ENCODE data around the gene ATP10A. TPM values are rescaled to one million over a fixed set of nuclear protein-coding genes. Genes with fewer than 3 reads are reported as not detected.

Gene ATP10A
- total and polyA plus RNA-seq, 2 experiments from 2014 or later = 0.75 to 0.77 TPM

DNA sequence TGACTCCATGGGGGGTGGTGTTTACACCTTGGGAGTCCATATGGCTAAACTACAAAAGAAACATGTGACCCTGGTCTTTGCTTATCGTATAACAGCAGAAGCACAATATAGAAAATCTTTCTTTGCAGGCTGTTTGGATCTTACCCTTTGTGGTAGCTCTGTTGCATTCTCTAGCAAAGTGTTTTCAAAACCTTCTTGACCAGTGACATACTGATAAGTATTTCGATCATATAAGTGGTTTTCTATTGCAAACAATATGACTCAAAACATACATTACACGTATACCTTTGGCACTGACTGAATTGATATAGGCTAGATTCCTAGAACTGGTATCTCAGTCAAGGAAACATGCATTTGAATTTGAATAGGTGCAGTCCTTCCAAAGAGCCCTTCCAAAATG, 24.7 kb upstream of the ATP10A start:
- H3K27me3 ChIP-seq = peaks cover 2% of the 10 kb centered on the region
- no peaks in the 10 kb centered on the region for H3K9me3 ChIP-seq (ENCODE audit: low read depth)
- H3K36me3 ChIP-seq (replicated peaks; ENCODE audit: insufficient read depth, low read depth) = no peaks in the 10 kb centered on the region
- no peaks in the 10 kb centered on the region for H3K79me2 ChIP-seq
- H3K9me2 ChIP-seq (replicated peaks; ENCODE audit: insufficient read depth) = no peaks in the 10 kb centered on the region
- no peak overlapping the region for H3K4me2 ChIP-seq
- no peak overlapping the region for H3K27ac ChIP-seq
- no peak for DNase-seq (ENCODE audit: low spot score)
- H2AFZ ChIP-seq = no peak overlapping the region
- H3K4me1 ChIP-seq (ENCODE audit: insufficient read depth) = no peaks in the 10 kb centered on the region
- TF ChIP-seq, protein P1, sequence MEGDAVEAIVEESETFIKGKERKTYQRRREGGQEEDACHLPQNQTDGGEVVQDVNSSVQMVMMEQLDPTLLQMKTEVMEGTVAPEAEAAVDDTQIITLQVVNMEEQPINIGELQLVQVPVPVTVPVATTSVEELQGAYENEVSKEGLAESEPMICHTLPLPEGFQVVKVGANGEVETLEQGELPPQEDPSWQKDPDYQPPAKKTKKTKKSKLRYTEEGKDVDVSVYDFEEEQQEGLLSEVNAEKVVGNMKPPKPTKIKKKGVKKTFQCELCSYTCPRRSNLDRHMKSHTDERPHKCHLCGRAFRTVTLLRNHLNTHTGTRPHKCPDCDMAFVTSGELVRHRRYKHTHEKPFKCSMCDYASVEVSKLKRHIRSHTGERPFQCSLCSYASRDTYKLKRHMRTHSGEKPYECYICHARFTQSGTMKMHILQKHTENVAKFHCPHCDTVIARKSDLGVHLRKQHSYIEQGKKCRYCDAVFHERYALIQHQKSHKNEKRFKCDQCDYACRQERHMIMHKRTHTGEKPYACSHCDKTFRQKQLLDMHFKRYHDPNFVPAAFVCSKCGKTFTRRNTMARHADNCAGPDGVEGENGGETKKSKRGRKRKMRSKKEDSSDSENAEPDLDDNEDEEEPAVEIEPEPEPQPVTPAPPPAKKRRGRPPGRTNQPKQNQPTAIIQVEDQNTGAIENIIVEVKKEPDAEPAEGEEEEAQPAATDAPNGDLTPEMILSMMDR (IDR thresholded peaks at IDR 0.05; ENCODE audit: poor library complexity) = no peak
- TF ChIP-seq EZH2 (IDR thresholded peaks at IDR 0.05; ENCODE audit: borderline replicate concordance) = no peak
- no peak for TF ChIP-seq EZH2phosphoT487 (IDR thresholded peaks at IDR 0.05; ENCODE audit: low read depth, severe bottlenecking, unreplicated experiment)
- WGBS (ENCODE audit: low lambda C conversion rate, missing lambda C conversion rate) = 80% methylated on average over 3 of the region's 3 CpGs
- H4K20me1 ChIP-seq (ENCODE audit: insufficient read depth, poor library complexity, severe bottlenecking) = no peaks in the 10 kb centered on the region
- no peak overlapping the region for H3K4me3 ChIP-seq

DNA sequence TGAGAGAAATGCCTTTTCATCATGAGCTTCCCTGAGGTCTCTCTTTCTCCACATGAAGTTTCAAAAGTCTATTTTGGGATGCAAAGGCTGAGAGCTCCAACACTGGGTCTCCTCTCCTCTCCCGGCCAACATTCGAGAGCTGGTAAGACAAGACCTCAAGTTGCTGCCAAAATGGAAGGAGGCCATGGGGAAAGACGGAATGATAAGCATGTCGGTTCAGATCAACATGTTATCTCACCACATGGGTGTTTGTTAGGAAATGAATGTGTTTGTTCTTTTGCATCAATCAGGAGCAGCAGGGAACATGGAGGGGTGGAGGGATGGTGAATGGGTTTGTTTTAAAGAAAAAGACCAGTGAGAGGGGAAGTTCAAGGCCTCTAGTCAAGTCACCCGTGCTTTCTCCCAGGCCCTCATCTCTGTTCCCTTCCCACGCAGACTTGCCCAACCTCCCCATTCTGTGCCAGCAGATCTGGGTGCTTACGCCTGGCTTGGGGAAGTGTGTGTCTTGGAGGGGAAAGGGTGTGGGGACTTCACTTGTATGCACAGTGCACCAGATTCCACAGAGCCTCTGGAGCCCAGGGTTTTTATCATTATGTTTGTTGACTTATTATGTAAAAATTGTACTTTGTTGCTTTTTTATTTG, 23.5 kb upstream of the ATP10A start:
- no peaks in the 10 kb centered on the region for H3K79me2 ChIP-seq
- H3K4me1 ChIP-seq (ENCODE audit: insufficient read depth) = peaks cover under 1% of the 10 kb centered on the region
- no peak overlapping the region for H3K4me3 ChIP-seq
- H3K4me2 ChIP-seq = no peak overlapping the region
- no peaks in the 10 kb centered on the region for H3K9me2 ChIP-seq (replicated peaks; ENCODE audit: insufficient read depth)
- no peak for DNase-seq (ENCODE audit: low spot score)
- 84% methylated on average over 7 of the region's 7 CpGs for WGBS (ENCODE audit: low lambda C conversion rate, missing lambda C conversion rate)
- no peaks in the 10 kb centered on the region for H3K36me3 ChIP-seq (replicated peaks; ENCODE audit: insufficient read depth, low read depth)
- H4K20me1 ChIP-seq (ENCODE audit: insufficient read depth, poor library complexity, severe bottlenecking) = no peaks in the 10 kb centered on the region
- H3K9me3 ChIP-seq (ENCODE audit: low read depth) = no peaks in the 10 kb centered on the region
- no peak overlapping the region for H2AFZ ChIP-seq
- TF ChIP-seq EZH2 (IDR thresholded peaks at IDR 0.05; ENCODE audit: borderline replicate concordance) (no peak), EZH2phosphoT487 (IDR thresholded peaks at IDR 0.05; ENCODE audit: low read depth, severe bottlenecking, unreplicated experiment) (no peak)
- TF ChIP-seq, protein P1 (IDR thresholded peaks at IDR 0.05; ENCODE audit: poor library complexity) = no peak
- H3K27ac ChIP-seq = no peak overlapping the region
- H3K27me3 ChIP-seq = peaks cover 2% of the 10 kb centered on the region

DNA sequence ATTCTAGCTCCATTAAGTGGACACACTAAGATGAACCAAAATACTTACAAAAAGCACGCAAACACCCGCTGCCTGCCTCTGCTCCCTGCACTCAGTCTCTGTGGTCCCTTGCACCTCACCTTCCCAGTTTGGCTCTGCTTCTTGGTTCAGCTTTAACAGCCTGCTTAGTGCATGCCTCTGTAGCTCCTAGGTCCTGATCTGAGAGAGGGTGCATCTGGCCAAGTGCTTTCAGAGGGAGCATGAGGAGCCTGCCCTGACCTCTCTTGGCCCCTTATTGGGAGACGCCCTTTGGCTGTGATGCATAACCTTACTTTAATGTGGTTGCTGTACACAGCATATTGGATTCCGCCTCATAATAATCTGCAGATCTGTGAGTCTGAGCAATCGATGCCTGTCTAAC, 21.2 kb upstream of the ATP10A start:
- H3K9me3 ChIP-seq (ENCODE audit: low read depth) = no peaks in the 10 kb centered on the region
- H3K4me3 ChIP-seq = no peak overlapping the region
- H3K36me3 ChIP-seq (replicated peaks; ENCODE audit: insufficient read depth, low read depth) = no peaks in the 10 kb centered on the region
- H3K27ac ChIP-seq = no peak overlapping the region
- H3K79me2 ChIP-seq = no peaks in the 10 kb centered on the region
- no peak overlapping the region for H2AFZ ChIP-seq
- TF ChIP-seq EZH2phosphoT487 (IDR thresholded peaks at IDR 0.05; ENCODE audit: low read depth, severe bottlenecking, unreplicated experiment) (no peak), EZH2 (IDR thresholded peaks at IDR 0.05; ENCODE audit: borderline replicate concordance) (no peak)
- TF ChIP-seq, protein P1 (IDR thresholded peaks at IDR 0.05; ENCODE audit: poor library complexity) = no peak
- WGBS (ENCODE audit: low lambda C conversion rate, missing lambda C conversion rate) = 66% methylated on average over 5 of the region's 5 CpGs
- H3K27me3 ChIP-seq = peaks cover 2% of the 10 kb centered on the region
- peaks cover 6% of the 10 kb centered on the region for H3K4me1 ChIP-seq (ENCODE audit: insufficient read depth)
- no peak overlapping the region for H3K4me2 ChIP-seq
- H3K9me2 ChIP-seq (replicated peaks; ENCODE audit: insufficient read depth) = no peaks in the 10 kb centered on the region
- H4K20me1 ChIP-seq (ENCODE audit: insufficient read depth, poor library complexity, severe bottlenecking) = no peaks in the 10 kb centered on the region
- no peak for DNase-seq (ENCODE audit: low spot score)
